ENCODE data around the gene MYH7.

- TF ChIP-seq CTCF (IDR thresholded peaks at IDR 0.05; ENCODE audit: low read depth, low read length, missing input control) (no peak), NR2F2 (IDR thresholded peaks at IDR 0.05) (no peak)
These were observed 69.6 kb downstream of the MYH7 start for GRCh38 chr14:23365732-23366425.
